Measurements from ENCODE around the gene SLC17A5. TPM values are rescaled to one million over a fixed set of nuclear protein-coding genes. Genes with fewer than 3 reads are reported as not detected.

Gene SLC17A5
- total RNA-seq, 4 donors from 2014 or later, result 96.3 to 184 (median 159) TPM

- Histone ChIP-seq H3K9me3 (no peaks in the 10 kb centered on the region), H3K4me3 (replicated peaks in 1 of 3) (no peak overlapping the region), H3K36me3 (peaks cover 15 to 45% of the 10 kb centered on the region in 2 donors), H3K27me3 (no peaks in the 10 kb centered on the region), H3K4me1 (no peaks in the 10 kb centered on the region), H3K27ac (no peak overlapping the region)
- no peak for DNase-seq
- intact Hi-C loops (cut with DNase I), result loop anchor here (5.0 kb wide), 1 partner anchor 98 kb away; no protein-coding TSS in a partner anchor
- TF ChIP-seq POLR2A (IDR thresholded peaks at IDR 0.05) (no peak), CTCF (IDR thresholded peaks at IDR 0.05) (no peak)
- 87 to 94% methylated on average over 6 of the region's 6 CpGs for WGBS, 2 donors
Measured at GRCh38 chr6:73614802-73615201, 39.0 kb downstream of the SLC17A5 start.

GRCh38 chr6:73613806-73614536, 39.8 kb downstream of the SLC17A5 start:
- intact Hi-C loops (cut with DNase I), result loop anchor here (5.0 kb wide), 1 partner anchor 97 kb away; no protein-coding TSS in a partner anchor
- Histone ChIP-seq H3K4me1 (no peaks in the 10 kb centered on the region), H3K27ac (no peak overlapping the region), H3K4me3 (replicated peaks in 1 of 3) (no peak overlapping the region), H3K36me3 (peaks cover 23 to 54% of the 10 kb centered on the region in 2 donors), H3K27me3 (no peaks in the 10 kb centered on the region), H3K9me3 (no peaks in the 10 kb centered on the region)
- no peak for DNase-seq
- TF ChIP-seq POLR2A (IDR thresholded peaks at IDR 0.05) (no peak), CTCF (IDR thresholded peaks at IDR 0.05) (no peak)
- WGBS, 2 donors, result 80 to 96% methylated on average over 6 of the region's 6 CpGs

DNA sequence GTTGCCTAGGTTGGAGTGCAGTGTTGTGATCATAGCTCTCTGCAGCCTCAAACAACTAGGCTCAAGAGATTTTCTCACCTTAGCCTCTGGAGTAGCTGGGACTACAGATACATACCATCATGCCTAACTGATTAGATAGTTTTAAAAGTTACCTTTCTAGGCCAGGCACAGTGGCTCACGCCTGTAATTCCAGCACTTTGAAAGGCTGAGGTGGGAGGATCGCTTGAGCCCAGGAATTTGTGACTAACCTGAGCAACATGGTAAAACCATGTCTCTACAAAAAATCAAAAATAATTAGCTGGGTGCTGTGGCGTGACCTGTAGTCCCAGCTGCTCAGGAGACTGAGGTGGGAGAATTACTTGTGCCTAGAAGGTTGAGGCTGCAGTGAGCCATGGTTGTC, 41.2 kb downstream of the SLC17A5 start:
- intact Hi-C loops (cut with DNase I), result loop anchor here (5.0 kb wide), 1 partner anchor 95 kb away; no protein-coding TSS in a partner anchor
- no peaks in the 10 kb centered on the region for H3K4me1 ChIP-seq
- peaks cover 36 to 62% of the 10 kb centered on the region in 2 donors for H3K36me3 ChIP-seq
- no peaks in the 10 kb centered on the region for H3K9me3 ChIP-seq
- H3K27ac ChIP-seq, result no peak overlapping the region
- DNase-seq, result no peak
- WGBS, 2 donors, result 74 to 100% methylated on average over 3 of the region's 3 CpGs
- TF ChIP-seq CTCF (IDR thresholded peaks at IDR 0.05) (no peak), POLR2A (IDR thresholded peaks at IDR 0.05) (no peak)
- H3K27me3 ChIP-seq, result no peaks in the 10 kb centered on the region
- no peak overlapping the region for H3K4me3 ChIP-seq (replicated peaks in 1 of 3)

GRCh38 chr6:73610444-73611275, 43.1 kb downstream of the SLC17A5 start:
- peak in 5 of 6 experiments; percentile 26 to 68 (median 54) for TF ChIP-seq CTCF (IDR thresholded peaks at IDR 0.05)
- no peak for TF ChIP-seq POLR2A (IDR thresholded peaks at IDR 0.05)
- Histone ChIP-seq H3K4me3 (replicated peaks in 1 of 3) (no peak overlapping the region), H3K27me3 (no peaks in the 10 kb centered on the region), H3K4me1 (no peaks in the 10 kb centered on the region), H3K27ac (no peak overlapping the region), H3K9me3 (no peaks in the 10 kb centered on the region), H3K36me3 (peaks cover 37 to 66% of the 10 kb centered on the region in 2 donors)
- intact Hi-C loops (cut with DNase I), result loop anchor here (5.0 kb wide), 1 partner anchor 93 kb away; no protein-coding TSS in a partner anchor
- DNase-seq, result no peak
- 70 to 81% methylated on average over 6 of the region's 6 CpGs for WGBS, 2 donors
